HepG2 (cell line): ENCODE data around the gene JAGN1. TPM values are rescaled to one million over a fixed set of nuclear protein-coding genes. Genes with fewer than 3 reads are reported as not detected.

Experiments used
- IKZF1 ChIP-seq: fragments of 450-650 bp; IDR thresholded peaks from 2 replicates; pipeline ENCODE4 v1.7.1; 2016
- MYC ChIP-seq: sonication (generic); formaldehyde crosslinking; IDR thresholded peaks from 2 replicates; pipeline ENCODE4 v1.9.0; 2021; ENCODE audit warnings: missing genetic modification reagents, borderline replicate concordance
- ONECUT2 ChIP-seq: sonication (generic); formaldehyde crosslinking; IDR thresholded peaks from 2 replicates; pipeline ENCODE4 v1.4.0; 2020; ENCODE audit warnings: missing genetic modification reagents
- TP53 ChIP-seq: sonication (generic); formaldehyde crosslinking; conservative IDR thresholded peaks from 2 replicates; pipeline ENCODE4 v1.4.0; 2020; ENCODE audit warnings: missing genetic modification reagents
- U2AF2 ChIP-seq: fragments of 200-400 bp; formaldehyde crosslinking; IDR thresholded peaks from 2 replicates; pipeline ENCODE4 v1.6.1; 2017; ENCODE audit warnings: low read depth, mild to moderate bottlenecking, low read length
- ZFP82 ChIP-seq: sonication (generic); formaldehyde crosslinking; IDR thresholded peaks from 2 replicates; pipeline ENCODE4 v1.5.1; 2020; ENCODE audit warnings: mild to moderate bottlenecking, missing genetic modification reagents, borderline replicate concordance
- ZSCAN22 ChIP-seq: sonication (generic); formaldehyde crosslinking; IDR thresholded peaks from 2 replicates; pipeline ENCODE4 v1.4.0; 2020; ENCODE audit warnings: mild to moderate bottlenecking, missing genetic modification reagents
- polyA plus RNA-seq, 8 experiments: library from polyadenylated mRNA; depleted of rRNA in 3 of 8; stranded (reverse) in 7 of 8; unstranded in 1 of 8; fragments of >200 nt; fragmentation: Illumina TruSeq in 4 of 8; extraction: Trizol in 4 of 8; gene quantifications; 2 replicates each; pipeline versions ENCODE4 v1.2.1 to v1.2.3, GENCODE V29; 2011 to 2016; ENCODE audit warnings: low read depth in 4 of 8, missing spikeins in 1 of 8, mixed read lengths in 1 of 8; ENCODE audit not compliant: insufficient read depth in 1 of 8
- total RNA-seq, 5 experiments: library from RNA; depleted of rRNA; stranded (reverse); fragments of >200 nt; fragmentation: Illumina TruSeq; extraction: Trizol; gene quantifications; 2 replicates each; pipeline ENCODE4 v1.2.3, GENCODE V29; 2016; ENCODE audit warnings: low read depth in 1 of 5
- TF ChIP-seq, protein P1 (sequence below): sonication (generic); formaldehyde crosslinking; conservative IDR thresholded peaks from 2 replicates; pipeline ENCODE4 v1.8.0; 2022; ENCODE audit warnings: low read depth, missing genetic modification reagents
- TF ChIP-seq, protein P2 (sequence below): sonication (generic); formaldehyde crosslinking; IDR thresholded peaks from 2 replicates; pipeline ENCODE4 v1.9.0; 2021; ENCODE audit warnings: missing genetic modification reagents, borderline replicate concordance
- TF ChIP-seq, protein P3 (sequence below): sonication (generic); formaldehyde crosslinking; IDR thresholded peaks from 2 replicates; pipeline ENCODE4 v1.5.1; 2020; ENCODE audit warnings: mild to moderate bottlenecking, missing genetic modification reagents, moderate library complexity
- TF ChIP-seq, protein P4 (sequence below): sonication (generic); formaldehyde crosslinking; conservative IDR thresholded peaks from 2 replicates; pipeline ENCODE4 v1.4.0; 2020; ENCODE audit warnings: missing genetic modification reagents
- TF ChIP-seq, protein P5 (sequence below): sonication (generic); formaldehyde crosslinking; IDR thresholded peaks from 2 replicates; pipeline ENCODE4 v1.8.0; 2022; ENCODE audit warnings: missing genetic modification reagents, low read depth, mild to moderate bottlenecking, borderline replicate concordance
- TF ChIP-seq, protein P6 (sequence below), 2 experiments: sonication (generic) in 1 of 2; formaldehyde crosslinking in 1 of 2; IDR thresholded peaks; 2 replicates each; pipeline versions ENCODE4 v1.6.1 to v1.9.0; 2014 to 2022; ENCODE audit warnings: antibody characterized with exemption in 1 of 2, borderline replicate concordance in 1 of 2, inconsistent platforms in 1 of 2, low read depth in 1 of 2, missing genetic modification reagents in 1 of 2

JAGN1 gene
- total and polyA plus RNA-seq, 2 of the 13 experiments (the other 11 are each of a cell fraction or from before 2014, with no cell fraction given): 49.9 to 50.9 TPM

DNA sequence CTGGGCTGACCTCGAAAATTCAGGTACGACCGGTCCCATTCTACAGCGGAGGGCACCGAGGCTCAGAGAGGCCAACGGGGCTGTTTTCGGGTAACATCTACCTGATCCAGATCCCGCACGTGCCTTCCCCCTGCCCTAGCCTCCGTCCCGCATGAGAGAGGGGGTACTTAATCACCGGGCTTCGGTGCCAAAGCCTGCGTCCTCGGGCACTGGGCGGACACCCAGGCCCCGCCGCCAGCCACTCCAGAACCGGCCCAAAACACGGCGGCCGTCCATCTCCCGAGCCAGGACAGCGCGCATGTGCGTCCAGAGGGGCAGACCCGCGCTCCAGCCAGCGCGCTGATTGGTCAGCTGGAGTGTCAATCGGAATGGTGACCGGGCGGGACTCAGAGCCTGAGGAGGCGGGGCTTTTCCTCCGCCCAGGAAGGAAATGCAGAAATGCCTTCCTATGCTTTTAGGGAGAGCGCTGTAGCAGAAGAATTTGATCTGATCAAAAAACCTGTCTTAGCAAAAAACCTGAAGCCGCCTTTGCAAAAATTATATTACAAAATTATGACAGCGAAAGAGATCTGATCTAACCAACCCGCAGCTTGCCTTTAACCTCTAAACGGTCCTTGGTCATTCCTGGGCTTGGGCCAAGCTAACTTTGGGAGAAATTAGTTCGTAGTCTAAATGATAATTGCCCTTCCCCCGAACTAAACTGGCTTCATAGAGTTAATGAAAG, 46.5 kb upstream of the JAGN1 start, which contains the start of gene RPUSD3 (continued):
- TF ChIP-seq MYC (CRISPR knock-in tag) (peak; percentile 71; the same call in 1 of the 2 replicates), TP53 (no peak), ZFP82 (CRISPR knock-in tag) (no peak), U2AF2 (no peak), ZSCAN22 (CRISPR knock-in tag) (0 out of 2 replicates have a peak, but pooled peaks have one; percentile 45), ONECUT2 (CRISPR knock-in tag) (no peak), IKZF1 (no peak)
- TF ChIP-seq, protein P1, sequence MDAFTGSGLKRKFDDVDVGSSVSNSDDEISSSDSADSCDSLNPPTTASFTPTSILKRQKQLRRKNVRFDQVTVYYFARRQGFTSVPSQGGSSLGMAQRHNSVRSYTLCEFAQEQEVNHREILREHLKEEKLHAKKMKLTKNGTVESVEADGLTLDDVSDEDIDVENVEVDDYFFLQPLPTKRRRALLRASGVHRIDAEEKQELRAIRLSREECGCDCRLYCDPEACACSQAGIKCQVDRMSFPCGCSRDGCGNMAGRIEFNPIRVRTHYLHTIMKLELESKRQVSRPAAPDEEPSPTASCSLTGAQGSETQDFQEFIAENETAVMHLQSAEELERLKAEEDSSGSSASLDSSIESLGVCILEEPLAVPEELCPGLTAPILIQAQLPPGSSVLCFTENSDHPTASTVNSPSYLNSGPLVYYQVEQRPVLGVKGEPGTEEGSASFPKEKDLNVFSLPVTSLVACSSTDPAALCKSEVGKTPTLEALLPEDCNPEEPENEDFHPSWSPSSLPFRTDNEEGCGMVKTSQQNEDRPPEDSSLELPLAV (CRISPR knock-in tag): no peak
- TF ChIP-seq, protein P2, sequence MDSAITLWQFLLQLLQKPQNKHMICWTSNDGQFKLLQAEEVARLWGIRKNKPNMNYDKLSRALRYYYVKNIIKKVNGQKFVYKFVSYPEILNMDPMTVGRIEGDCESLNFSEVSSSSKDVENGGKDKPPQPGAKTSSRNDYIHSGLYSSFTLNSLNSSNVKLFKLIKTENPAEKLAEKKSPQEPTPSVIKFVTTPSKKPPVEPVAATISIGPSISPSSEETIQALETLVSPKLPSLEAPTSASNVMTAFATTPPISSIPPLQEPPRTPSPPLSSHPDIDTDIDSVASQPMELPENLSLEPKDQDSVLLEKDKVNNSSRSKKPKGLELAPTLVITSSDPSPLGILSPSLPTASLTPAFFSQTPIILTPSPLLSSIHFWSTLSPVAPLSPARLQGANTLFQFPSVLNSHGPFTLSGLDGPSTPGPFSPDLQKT (CRISPR knock-in tag): no peak
- TF ChIP-seq, protein P3, sequence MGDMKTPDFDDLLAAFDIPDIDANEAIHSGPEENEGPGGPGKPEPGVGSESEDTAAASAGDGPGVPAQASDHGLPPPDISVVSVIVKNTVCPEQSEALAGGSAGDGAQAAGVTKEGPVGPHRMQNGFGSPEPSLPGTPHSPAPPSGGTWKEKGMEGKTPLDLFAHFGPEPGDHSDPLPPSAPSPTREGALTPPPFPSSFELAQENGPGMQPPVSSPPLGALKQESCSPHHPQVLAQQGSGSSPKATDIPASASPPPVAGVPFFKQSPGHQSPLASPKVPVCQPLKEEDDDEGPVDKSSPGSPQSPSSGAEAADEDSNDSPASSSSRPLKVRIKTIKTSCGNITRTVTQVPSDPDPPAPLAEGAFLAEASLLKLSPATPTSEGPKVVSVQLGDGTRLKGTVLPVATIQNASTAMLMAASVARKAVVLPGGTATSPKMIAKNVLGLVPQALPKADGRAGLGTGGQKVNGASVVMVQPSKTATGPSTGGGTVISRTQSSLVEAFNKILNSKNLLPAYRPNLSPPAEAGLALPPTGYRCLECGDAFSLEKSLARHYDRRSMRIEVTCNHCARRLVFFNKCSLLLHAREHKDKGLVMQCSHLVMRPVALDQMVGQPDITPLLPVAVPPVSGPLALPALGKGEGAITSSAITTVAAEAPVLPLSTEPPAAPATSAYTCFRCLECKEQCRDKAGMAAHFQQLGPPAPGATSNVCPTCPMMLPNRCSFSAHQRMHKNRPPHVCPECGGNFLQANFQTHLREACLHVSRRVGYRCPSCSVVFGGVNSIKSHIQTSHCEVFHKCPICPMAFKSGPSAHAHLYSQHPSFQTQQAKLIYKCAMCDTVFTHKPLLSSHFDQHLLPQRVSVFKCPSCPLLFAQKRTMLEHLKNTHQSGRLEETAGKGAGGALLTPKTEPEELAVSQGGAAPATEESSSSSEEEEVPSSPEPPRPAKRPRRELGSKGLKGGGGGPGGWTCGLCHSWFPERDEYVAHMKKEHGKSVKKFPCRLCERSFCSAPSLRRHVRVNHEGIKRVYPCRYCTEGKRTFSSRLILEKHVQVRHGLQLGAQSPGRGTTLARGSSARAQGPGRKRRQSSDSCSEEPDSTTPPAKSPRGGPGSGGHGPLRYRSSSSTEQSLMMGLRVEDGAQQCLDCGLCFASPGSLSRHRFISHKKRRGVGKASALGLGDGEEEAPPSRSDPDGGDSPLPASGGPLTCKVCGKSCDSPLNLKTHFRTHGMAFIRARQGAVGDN: peak; percentile 91
- TF ChIP-seq, protein P4, sequence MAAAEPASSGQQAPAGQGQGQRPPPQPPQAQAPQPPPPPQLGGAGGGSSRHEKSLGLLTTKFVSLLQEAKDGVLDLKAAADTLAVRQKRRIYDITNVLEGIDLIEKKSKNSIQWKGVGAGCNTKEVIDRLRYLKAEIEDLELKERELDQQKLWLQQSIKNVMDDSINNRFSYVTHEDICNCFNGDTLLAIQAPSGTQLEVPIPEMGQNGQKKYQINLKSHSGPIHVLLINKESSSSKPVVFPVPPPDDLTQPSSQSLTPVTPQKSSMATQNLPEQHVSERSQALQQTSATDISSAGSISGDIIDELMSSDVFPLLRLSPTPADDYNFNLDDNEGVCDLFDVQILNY: no peak
- TF ChIP-seq, protein P5, sequence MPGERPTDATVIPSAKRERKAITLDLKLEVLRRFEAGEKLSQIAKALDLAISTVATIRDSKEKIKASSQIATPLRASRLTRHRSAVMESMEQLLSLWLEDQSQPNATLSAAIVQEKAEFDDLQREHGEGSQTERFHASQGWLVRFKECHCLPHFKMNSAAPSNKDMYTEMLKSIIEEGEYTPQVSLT (CRISPR knock-in tag): no peak
- TF ChIP-seq, protein P6, sequence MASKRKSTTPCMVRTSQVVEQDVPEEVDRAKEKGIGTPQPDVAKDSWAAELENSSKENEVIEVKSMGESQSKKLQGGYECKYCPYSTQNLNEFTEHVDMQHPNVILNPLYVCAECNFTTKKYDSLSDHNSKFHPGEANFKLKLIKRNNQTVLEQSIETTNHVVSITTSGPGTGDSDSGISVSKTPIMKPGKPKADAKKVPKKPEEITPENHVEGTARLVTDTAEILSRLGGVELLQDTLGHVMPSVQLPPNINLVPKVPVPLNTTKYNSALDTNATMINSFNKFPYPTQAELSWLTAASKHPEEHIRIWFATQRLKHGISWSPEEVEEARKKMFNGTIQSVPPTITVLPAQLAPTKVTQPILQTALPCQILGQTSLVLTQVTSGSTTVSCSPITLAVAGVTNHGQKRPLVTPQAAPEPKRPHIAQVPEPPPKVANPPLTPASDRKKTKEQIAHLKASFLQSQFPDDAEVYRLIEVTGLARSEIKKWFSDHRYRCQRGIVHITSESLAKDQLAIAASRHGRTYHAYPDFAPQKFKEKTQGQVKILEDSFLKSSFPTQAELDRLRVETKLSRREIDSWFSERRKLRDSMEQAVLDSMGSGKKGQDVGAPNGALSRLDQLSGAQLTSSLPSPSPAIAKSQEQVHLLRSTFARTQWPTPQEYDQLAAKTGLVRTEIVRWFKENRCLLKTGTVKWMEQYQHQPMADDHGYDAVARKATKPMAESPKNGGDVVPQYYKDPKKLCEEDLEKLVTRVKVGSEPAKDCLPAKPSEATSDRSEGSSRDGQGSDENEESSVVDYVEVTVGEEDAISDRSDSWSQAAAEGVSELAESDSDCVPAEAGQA (IDR thresholded peaks at IDR 0.05; ENCODE audit: low read depth): no peak
- TF ChIP-seq, protein P6 (CRISPR knock-in tag; IDR thresholded peaks at IDR 0.05; ENCODE audit: borderline replicate concordance): no peak
